ENCODE data around the gene COMT. TPM values are rescaled to one million over a fixed set of nuclear protein-coding genes. Genes with fewer than 3 reads are reported as not detected.

COMT gene
- total RNA-seq, 1 experiment from 2014 or later, result 30.8 TPM

DNA sequence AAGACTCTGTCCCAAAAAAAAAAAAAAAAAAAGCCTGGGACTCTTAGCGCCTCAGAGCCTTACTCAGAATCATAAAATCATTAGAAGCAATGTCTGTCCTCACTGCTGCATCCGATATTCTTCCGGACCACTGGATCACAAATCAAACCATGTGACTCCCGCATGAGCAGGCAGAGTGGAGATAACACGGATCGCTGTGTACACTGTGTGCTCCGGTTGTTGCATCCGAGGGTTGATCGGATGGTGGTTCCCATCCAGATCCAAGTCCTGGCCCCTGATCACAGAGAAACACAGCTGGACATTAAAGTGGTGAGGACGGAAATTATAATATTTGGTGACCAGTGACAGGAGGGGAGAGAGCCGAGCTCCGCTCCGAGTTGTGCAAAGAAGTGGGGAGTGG, 9.8 kb downstream of the COMT start:
- Mint-ChIP-seq H3K27ac (peak overlapping the region; percentile 43), H3K9me3 (no peaks in the 10 kb centered on the region), H3K36me3 (peaks cover 6% of the 10 kb centered on the region), H3K4me3 (no peak overlapping the region), H3K4me1 (peaks cover 23% of the 10 kb centered on the region), H3K27me3 (ENCODE audit: low read depth) (no peaks in the 10 kb centered on the region)
- DNase-seq (ENCODE audit: low spot score) (no peak), ATAC-seq (no peak)
- CTCF ChIA-PET, result interaction anchor here (0.5 to 3.7 kb wide), 4 partner anchors 12 to 96 kb away, joined by 3 to 38 read pairs (median 3); no protein-coding TSS in a partner anchor
- POLR2A ChIA-PET, result no interaction called here
- no peak for TF ChIP-seq NFATC4 (CRISPR knock-in tag; IDR thresholded peaks at IDR 0.05)
- TF ChIP-seq, protein P1, sequence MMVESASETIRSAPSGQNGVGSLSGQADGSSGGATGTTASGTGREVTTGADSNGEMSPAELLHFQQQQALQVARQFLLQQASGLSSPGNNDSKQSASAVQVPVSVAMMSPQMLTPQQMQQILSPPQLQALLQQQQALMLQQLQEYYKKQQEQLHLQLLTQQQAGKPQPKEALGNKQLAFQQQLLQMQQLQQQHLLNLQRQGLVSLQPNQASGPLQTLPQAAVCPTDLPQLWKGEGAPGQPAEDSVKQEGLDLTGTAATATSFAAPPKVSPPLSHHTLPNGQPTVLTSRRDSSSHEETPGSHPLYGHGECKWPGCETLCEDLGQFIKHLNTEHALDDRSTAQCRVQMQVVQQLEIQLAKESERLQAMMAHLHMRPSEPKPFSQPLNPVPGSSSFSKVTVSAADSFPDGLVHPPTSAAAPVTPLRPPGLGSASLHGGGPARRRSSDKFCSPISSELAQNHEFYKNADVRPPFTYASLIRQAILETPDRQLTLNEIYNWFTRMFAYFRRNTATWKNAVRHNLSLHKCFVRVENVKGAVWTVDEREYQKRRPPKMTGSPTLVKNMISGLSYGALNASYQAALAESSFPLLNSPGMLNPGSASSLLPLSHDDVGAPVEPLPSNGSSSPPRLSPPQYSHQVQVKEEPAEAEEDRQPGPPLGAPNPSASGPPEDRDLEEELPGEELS (CRISPR knock-in tag; IDR thresholded peaks at IDR 0.05), result no peak
- TF ChIP-seq ESRRA (CRISPR knock-in tag; IDR thresholded peaks at IDR 0.05; ENCODE audit: borderline replicate concordance), result no peak
- TF ChIP-seq, protein P2, sequence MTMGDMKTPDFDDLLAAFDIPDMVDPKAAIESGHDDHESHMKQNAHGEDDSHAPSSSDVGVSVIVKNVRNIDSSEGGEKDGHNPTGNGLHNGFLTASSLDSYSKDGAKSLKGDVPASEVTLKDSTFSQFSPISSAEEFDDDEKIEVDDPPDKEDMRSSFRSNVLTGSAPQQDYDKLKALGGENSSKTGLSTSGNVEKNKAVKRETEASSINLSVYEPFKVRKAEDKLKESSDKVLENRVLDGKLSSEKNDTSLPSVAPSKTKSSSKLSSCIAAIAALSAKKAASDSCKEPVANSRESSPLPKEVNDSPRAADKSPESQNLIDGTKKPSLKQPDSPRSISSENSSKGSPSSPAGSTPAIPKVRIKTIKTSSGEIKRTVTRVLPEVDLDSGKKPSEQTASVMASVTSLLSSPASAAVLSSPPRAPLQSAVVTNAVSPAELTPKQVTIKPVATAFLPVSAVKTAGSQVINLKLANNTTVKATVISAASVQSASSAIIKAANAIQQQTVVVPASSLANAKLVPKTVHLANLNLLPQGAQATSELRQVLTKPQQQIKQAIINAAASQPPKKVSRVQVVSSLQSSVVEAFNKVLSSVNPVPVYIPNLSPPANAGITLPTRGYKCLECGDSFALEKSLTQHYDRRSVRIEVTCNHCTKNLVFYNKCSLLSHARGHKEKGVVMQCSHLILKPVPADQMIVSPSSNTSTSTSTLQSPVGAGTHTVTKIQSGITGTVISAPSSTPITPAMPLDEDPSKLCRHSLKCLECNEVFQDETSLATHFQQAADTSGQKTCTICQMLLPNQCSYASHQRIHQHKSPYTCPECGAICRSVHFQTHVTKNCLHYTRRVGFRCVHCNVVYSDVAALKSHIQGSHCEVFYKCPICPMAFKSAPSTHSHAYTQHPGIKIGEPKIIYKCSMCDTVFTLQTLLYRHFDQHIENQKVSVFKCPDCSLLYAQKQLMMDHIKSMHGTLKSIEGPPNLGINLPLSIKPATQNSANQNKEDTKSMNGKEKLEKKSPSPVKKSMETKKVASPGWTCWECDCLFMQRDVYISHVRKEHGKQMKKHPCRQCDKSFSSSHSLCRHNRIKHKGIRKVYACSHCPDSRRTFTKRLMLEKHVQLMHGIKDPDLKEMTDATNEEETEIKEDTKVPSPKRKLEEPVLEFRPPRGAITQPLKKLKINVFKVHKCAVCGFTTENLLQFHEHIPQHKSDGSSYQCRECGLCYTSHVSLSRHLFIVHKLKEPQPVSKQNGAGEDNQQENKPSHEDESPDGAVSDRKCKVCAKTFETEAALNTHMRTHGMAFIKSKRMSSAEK (CRISPR knock-in tag; IDR thresholded peaks at IDR 0.05; ENCODE audit: borderline replicate concordance), result no peak
- no peak for TF ChIP-seq FOXK1 (CRISPR knock-in tag; IDR thresholded peaks at IDR 0.05)
- TF ChIP-seq, protein P3, sequence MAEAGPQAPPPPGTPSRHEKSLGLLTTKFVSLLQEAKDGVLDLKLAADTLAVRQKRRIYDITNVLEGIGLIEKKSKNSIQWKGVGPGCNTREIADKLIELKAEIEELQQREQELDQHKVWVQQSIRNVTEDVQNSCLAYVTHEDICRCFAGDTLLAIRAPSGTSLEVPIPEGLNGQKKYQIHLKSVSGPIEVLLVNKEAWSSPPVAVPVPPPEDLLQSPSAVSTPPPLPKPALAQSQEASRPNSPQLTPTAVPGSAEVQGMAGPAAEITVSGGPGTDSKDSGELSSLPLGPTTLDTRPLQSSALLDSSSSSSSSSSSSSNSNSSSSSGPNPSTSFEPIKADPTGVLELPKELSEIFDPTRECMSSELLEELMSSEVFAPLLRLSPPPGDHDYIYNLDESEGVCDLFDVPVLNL (CRISPR knock-in tag; IDR thresholded peaks at IDR 0.05; ENCODE audit: borderline replicate concordance, low read depth), result no peak
- no peak for TF ChIP-seq TEAD1 (CRISPR knock-in tag; IDR thresholded peaks at IDR 0.05)
- TF ChIP-seq, protein P4, sequence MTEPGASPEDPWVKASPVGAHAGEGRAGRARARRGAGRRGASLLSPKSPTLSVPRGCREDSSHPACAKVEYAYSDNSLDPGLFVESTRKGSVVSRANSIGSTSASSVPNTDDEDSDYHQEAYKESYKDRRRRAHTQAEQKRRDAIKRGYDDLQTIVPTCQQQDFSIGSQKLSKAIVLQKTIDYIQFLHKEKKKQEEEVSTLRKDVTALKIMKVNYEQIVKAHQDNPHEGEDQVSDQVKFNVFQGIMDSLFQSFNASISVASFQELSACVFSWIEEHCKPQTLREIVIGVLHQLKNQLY (CRISPR knock-in tag; IDR thresholded peaks at IDR 0.05), result no peak
- no peak for TF ChIP-seq ZNF423 (CRISPR knock-in tag; IDR thresholded peaks at IDR 0.05)

DNA sequence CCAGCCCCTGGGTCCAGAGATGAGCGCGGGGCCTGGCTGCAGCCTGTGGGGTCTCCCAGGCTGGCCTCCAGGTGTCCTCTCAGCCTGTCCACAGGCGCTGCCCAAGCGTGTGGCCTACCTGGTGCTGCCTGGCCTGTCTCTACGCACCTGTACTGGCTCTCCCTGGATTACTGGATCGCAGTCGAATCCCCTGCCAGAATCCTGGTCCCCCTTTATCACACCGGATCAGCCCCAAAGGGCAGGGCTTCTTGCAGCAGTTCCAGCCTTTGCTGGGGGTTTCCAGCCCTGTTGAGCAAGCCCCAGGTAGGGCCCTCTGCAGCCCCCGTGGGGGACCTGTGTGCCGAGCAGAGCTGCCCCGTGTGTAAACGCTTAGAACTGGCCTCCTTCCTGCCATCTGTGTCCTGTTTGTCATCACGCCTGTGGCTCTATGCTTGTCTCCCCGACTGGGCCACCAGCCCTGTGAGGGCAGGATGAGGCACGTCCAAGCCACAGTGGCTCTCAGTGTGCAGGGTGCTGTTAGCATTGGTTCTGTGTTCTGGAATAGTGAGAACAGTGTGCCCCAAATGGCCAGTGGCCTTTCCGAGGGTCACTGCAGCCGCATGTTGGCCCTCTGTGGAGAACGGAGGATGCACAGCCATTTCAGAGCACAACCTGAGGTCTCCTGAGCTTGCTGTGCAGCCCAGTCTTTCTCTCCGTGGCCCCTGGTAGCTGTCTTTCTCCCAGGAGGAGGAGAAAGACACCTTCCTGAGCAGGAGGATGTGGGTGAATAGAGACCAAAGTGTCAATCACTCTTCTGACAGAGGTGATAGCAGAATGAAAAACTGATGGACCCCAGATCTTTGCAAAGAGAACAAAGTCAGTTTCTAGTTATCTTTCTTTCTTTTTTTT, 13.9 kb downstream of the COMT start:
- Mint-ChIP-seq H3K36me3 (peaks cover 4% of the 10 kb centered on the region), H3K9me3 (no peaks in the 10 kb centered on the region), H3K27me3 (ENCODE audit: low read depth) (no peaks in the 10 kb centered on the region), H3K27ac (no peak overlapping the region), H3K4me1 (peaks cover 28% of the 10 kb centered on the region), H3K4me3 (no peak overlapping the region)
- ChIA-PET CTCF (interaction anchor here (0.7 to 3.3 kb wide), 5 partner anchors 8 to 401 kb away, joined by 3 to 28 read pairs (median 3); no protein-coding TSS in a partner anchor), POLR2A (no interaction called here)
- DNase-seq (ENCODE audit: low spot score) (no peak), ATAC-seq (no peak)
- no peak for TF ChIP-seq ZNF317 (CRISPR knock-in tag; IDR thresholded peaks at IDR 0.05; ENCODE audit: borderline replicate concordance, low read depth)
- TF ChIP-seq GRHL2 (CRISPR knock-in tag; IDR thresholded peaks at IDR 0.05; ENCODE audit: insufficient replicate concordance, severe bottlenecking), result no peak
- TF ChIP-seq, protein P5, sequence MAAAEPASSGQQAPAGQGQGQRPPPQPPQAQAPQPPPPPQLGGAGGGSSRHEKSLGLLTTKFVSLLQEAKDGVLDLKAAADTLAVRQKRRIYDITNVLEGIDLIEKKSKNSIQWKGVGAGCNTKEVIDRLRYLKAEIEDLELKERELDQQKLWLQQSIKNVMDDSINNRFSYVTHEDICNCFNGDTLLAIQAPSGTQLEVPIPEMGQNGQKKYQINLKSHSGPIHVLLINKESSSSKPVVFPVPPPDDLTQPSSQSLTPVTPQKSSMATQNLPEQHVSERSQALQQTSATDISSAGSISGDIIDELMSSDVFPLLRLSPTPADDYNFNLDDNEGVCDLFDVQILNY (CRISPR knock-in tag; IDR thresholded peaks at IDR 0.05), result no peak
- no peak for TF ChIP-seq TCF7 (CRISPR knock-in tag; IDR thresholded peaks at IDR 0.05; ENCODE audit: low read depth)
- no peak for TF ChIP-seq NFATC4 (CRISPR knock-in tag; IDR thresholded peaks at IDR 0.05)
- TF ChIP-seq TP53 (CRISPR knock-in tag; IDR thresholded peaks at IDR 0.05), result no peak
- TF ChIP-seq, protein P6, sequence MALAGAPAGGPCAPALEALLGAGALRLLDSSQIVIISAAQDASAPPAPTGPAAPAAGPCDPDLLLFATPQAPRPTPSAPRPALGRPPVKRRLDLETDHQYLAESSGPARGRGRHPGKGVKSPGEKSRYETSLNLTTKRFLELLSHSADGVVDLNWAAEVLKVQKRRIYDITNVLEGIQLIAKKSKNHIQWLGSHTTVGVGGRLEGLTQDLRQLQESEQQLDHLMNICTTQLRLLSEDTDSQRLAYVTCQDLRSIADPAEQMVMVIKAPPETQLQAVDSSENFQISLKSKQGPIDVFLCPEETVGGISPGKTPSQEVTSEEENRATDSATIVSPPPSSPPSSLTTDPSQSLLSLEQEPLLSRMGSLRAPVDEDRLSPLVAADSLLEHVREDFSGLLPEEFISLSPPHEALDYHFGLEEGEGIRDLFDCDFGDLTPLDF (CRISPR knock-in tag; IDR thresholded peaks at IDR 0.05), result no peak

All from WTC11 (cell line).